ENCODE results near the gene C17orf58.

Gene C17orf58

DNA sequence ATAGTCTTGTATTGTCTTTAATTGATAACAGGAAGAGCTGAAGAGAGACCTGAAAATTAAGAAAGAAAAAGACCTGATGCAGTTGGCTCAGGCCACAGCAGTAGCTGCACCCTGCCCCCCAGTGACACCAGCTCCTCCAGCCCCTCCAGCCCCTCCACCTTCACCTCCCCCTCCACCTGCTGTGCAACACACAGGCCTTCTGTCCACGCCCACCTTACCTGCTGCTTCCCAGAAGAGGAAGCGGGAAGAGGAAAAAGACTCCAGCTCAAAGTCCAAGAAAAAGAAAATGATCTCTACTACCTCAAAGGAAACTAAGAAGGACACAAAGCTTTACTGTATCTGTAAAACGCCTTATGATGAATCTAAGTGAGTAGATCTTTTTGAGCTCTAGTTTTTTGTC, 36.8 kb downstream of the C17orf58 start:
- no peak for DNase-seq (ENCODE audit: low read depth, low spot score)

DNA sequence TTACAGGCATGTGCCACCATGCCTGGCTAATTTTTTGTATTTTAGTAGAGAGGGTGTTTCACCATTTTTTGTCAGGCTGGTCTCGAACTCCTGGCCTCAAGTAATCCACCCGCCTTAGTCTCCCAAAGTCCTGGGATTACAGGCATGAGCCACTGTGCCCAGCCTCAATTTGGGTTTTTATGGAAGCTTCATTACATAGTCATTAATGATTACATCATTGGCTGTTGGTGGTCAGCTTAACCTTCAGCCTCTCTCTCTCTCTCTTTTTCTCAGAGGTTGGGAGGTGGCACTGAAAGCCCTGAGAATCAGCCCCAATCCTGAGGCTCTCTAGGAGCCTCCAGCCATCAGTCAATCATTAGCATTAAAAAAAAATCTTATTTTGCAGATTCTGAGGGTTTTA, 45.3 kb downstream of the C17orf58 start:
- no peak for DNase-seq (ENCODE audit: low read depth, low spot score)

DNA sequence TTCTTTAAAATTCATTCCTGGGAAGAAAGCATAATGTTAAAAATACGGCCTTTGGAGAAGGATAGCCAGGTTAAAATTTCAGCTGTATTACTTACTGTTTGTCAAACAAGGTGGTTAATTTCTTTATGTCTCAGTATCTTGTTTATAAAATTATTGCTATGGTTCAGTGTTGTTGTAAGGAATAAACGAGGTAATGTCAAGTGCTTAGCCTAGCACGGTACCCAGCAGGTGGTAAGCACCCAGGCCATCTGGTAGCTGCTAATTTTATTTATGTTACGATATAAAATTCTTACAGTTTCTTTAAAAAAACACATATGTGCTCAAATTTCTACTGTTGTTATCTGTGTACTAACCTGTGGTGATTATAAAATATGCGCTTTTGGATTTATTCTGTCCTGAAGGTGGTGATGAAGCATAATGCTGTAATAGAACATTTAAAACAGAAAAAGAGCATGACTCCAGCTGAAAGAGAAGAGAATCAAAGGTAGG, 48.9 kb downstream of the C17orf58 start:
- no peak for DNase-seq (ENCODE audit: low read depth, low spot score)

DNA sequence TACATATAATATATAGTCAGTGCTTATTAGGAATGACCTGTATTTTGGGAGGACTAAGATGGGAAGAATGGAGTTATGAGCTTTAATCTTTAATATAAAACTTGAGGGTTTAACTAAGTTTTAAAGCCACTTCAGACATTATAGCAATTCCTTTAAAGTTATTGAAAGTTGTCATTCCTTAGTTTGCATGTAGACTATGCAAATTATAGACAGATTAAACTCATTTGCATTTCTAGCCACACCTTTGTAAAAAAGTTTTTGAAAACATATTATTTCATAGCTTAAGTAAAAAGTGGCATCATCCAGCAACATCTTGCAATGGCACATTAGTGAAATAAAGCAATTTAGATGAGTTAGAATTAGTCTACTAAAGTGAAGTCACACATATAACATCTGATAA, 49.8 kb downstream of the C17orf58 start:
- DNase-seq (ENCODE audit: low read depth, low spot score), result no peak

DNA sequence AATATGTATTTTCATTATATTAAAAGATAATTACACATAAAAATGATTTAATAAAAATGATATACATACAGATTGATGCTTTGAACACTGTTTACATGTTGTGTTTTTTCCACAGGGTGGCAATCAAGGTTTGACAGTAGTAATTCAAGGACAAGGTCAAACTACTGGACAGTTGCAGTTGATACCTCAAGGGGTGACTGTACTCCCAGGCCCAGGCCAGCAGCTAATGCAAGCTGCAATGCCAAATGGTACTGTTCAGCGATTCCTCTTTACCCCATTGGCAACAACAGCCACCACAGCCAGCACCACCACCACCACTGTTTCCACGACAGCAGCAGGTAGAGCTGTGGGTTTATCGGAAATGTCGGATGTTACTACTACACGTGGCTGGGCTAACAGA, 52.2 kb downstream of the C17orf58 start:
- DNase-seq (ENCODE audit: low read depth, low spot score), result no peak

DNA sequence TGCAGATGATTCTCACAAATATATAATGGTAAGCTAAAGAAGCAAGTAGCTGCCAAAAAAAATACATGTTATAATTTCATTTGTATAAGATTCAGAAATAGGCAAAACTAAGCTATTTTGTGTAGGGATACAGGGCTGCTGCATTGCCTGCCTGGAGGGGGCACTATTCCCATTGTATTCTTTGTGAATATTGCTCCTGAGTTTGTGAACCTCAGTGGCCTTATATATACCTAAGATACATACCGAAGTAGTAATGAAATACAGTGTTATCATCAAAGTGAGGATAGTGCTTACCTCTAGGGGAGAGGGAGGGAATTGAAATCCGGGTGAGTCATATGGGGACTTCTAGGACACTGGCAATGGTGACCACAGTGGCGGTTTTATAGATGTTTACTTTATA, 53.5 kb downstream of the C17orf58 start:
- no peak for DNase-seq (ENCODE audit: low read depth, low spot score)

All from activated naive CD8-positive, alpha-beta T cell treated with anti-CD3 and anti-CD28 coated beads, Interleukin-2, amount 50 U/mL, for 16 hours (primary cell).